Endothelial cell of umbilical vein (primary cell): ENCODE measurements around the gene GALNT2. TPM values are rescaled to one million over a fixed set of nuclear protein-coding genes. Genes with fewer than 3 reads are reported as not detected.

Source experiments
- BruUV-seq: library from RNA; stranded (reverse); fragments of 400-500 nt; replicated peaks from 2 replicates; lab custom pipeline; 2021; lab: Mats Ljungman, UMichigan
- CTCF ChIA-PET: fragments of 300-600, 350-600 bp; sonication (Branson Sonifier 250); formaldehyde crosslinking; loops from one replicate; lab custom pipeline; 2021; ENCODE audit warnings: antibody characterized with exemption, inconsistent platforms; lab: Charles Lee
- POLR2A ChIA-PET: fragments of 300-600, 350-600 bp; sonication (Branson Sonifier 250); formaldehyde crosslinking; loops from one replicate; lab custom pipeline; 2021; ENCODE audit warnings: antibody characterized with exemption, inconsistent platforms; lab: Charles Lee
- DNase-seq: peaks from one replicate; pipeline ENCODE4 v3.0.0-alpha.2; 2011; ENCODE audit warnings: low read depth, low spot score
- FAIRE-seq: peaks from 2 replicates; lab custom pipeline; 2011; peaks lifted over from hg19 to GRCh38; lab: Jason Lieb, UNC
- H2AFZ ChIP-seq: 2 replicates; pipeline ENCODE4 v1.6.0; 2012; ENCODE audit warnings: low read depth, low read length, control low read depth, inconsistent platforms
- H3K27ac ChIP-seq: 2 replicates; pipeline ENCODE4 v1.5.1; 2011; ENCODE audit warnings: low read depth, mild to moderate bottlenecking, control low read depth, low read length, moderate library complexity; ENCODE audit not compliant: insufficient read depth
- H3K27me3 ChIP-seq, 2 experiments: 2 replicates each; pipeline versions ENCODE4 v1.6.0 to v1.6.1; 2011; ENCODE audit warnings: low read length in 2 of 2, mixed read lengths in 1 of 2; ENCODE audit not compliant: control insufficient read depth in 2 of 2, insufficient read depth in 2 of 2
- H3K36me3 ChIP-seq, 2 experiments: 2 replicates in 1 of 2; 3 replicates in 1 of 2; pipeline ENCODE4 v1.5.1; 2011; ENCODE audit warnings: low read length in 2 of 2, mild to moderate bottlenecking in 1 of 2, moderate library complexity in 1 of 2; ENCODE audit not compliant: control insufficient read depth in 2 of 2, insufficient read depth in 2 of 2; ENCODE audit errors: extremely low read depth in 1 of 2
- H3K4me1 ChIP-seq: 3 replicates; pipeline ENCODE4 v1.5.1; 2011; ENCODE audit warnings: mild to moderate bottlenecking, low read length; ENCODE audit not compliant: control insufficient read depth, insufficient read depth; ENCODE audit errors: extremely low read depth
- H3K4me2 ChIP-seq: 2 replicates; pipeline ENCODE4 v1.6.1; 2011; ENCODE audit warnings: low read length, control low read depth, mixed read lengths; ENCODE audit not compliant: insufficient read depth
- H3K4me3 ChIP-seq, 3 experiments: fragments of 200-600 bp in 1 of 3; sonication (generic), shearing (Covaris generic) in 1 of 3; replicated peaks in 1 of 3; 2 replicates each; pipeline ENCODE4 v1.5.1; 2011 to 2016; ENCODE audit warnings: control low read depth in 3 of 3, low read length in 3 of 3, mild to moderate bottlenecking in 2 of 3, inconsistent platforms in 1 of 3, low read depth in 1 of 3, moderate library complexity in 1 of 3; ENCODE audit not compliant: insufficient read depth in 1 of 3
- H3K79me2 ChIP-seq: 2 replicates; pipeline ENCODE4 v1.6.0; 2012; ENCODE audit warnings: low read length, inconsistent platforms; ENCODE audit not compliant: control insufficient read depth, insufficient read depth
- H3K9ac ChIP-seq: replicated peaks from 2 replicates; pipeline ENCODE3; 2011; ENCODE audit warnings: low read length, control low read depth; ENCODE audit not compliant: insufficient read depth; ENCODE audit errors: extremely low read depth
- H3K9me1 ChIP-seq: replicated peaks from 3 replicates; pipeline ENCODE4 v1.6.0; 2011; ENCODE audit warnings: mild to moderate bottlenecking, low read length; ENCODE audit not compliant: control insufficient read depth, insufficient read depth; ENCODE audit errors: extremely low read depth
- H3K9me3 ChIP-seq: replicated peaks from 2 replicates; pipeline ENCODE4 v1.5.1; 2012; ENCODE audit warnings: low read length, inconsistent platforms; ENCODE audit not compliant: control insufficient read depth, insufficient read depth
- H4K20me1 ChIP-seq: replicated peaks from 2 replicates; pipeline ENCODE3; 2011; ENCODE audit warnings: mild to moderate bottlenecking, low read length; ENCODE audit not compliant: control insufficient read depth, insufficient read depth; ENCODE audit errors: extremely low read depth
- CTCF ChIP-seq, 2 donors: IDR thresholded peaks; 1 replicate in 1 of 2; 2 replicates in 1 of 2; pipeline ENCODE4 v1.5.1; 2011; ENCODE audit warnings: low read length in 2 of 2, mild to moderate bottlenecking in 2 of 2, moderate library complexity in 2 of 2, control low read depth in 1 of 2, inconsistent platforms in 1 of 2, low read depth in 1 of 2; ENCODE audit not compliant: insufficient read depth in 1 of 2; ENCODE audit errors: extremely low read depth in 1 of 2
- EZH2 ChIP-seq: IDR thresholded peaks from 2 replicates; pipeline ENCODE4 v1.6.1; 2012; ENCODE audit warnings: borderline replicate concordance, low read depth, mild to moderate bottlenecking, moderate library complexity, low read length, inconsistent platforms; ENCODE audit not compliant: severe bottlenecking
- FOS ChIP-seq: IDR thresholded peaks from 2 replicates; pipeline ENCODE4 v1.6.1; 2011; ENCODE audit warnings: mild to moderate bottlenecking, low read length, moderate library complexity, borderline replicate concordance; ENCODE audit not compliant: insufficient read depth
- GATA2 ChIP-seq: IDR thresholded peaks from 2 replicates; pipeline ENCODE4 v1.7.0; 2011; ENCODE audit warnings: low read depth, mild to moderate bottlenecking, moderate library complexity, mixed read lengths, low read length; ENCODE audit not compliant: insufficient read length, insufficient read depth
- JUN ChIP-seq: IDR thresholded peaks from 2 replicates; pipeline ENCODE4 v1.6.1; 2011; ENCODE audit warnings: borderline replicate concordance, low read depth; ENCODE audit not compliant: insufficient read length, insufficient read depth
- MAX ChIP-seq: IDR thresholded peaks from 2 replicates; pipeline ENCODE4 v1.6.1; 2011; ENCODE audit not compliant: insufficient read depth, insufficient read length
- MYC ChIP-seq: IDR thresholded peaks from one replicate; pipeline ENCODE4 v1.6.1; 2011; ENCODE audit warnings: mild to moderate bottlenecking, low read depth, low read length
- POLR2A ChIP-seq: IDR thresholded peaks from 2 replicates; pipeline ENCODE4 v1.6.1; 2012; ENCODE audit warnings: low read depth, mild to moderate bottlenecking, control low read depth, low read length
- POLR2AphosphoS5 ChIP-seq: IDR thresholded peaks from 2 replicates; pipeline ENCODE4 v1.6.1; 2012; ENCODE audit warnings: low read depth, mild to moderate bottlenecking, control low read depth, low read length, moderate library complexity; ENCODE audit not compliant: insufficient read depth
- dilution Hi-C: fragments of 300-500 bp; cut with MboI; formaldehyde crosslinking; loops from one replicate; pipeline ENCODE4 v1.15.0; 2019; ENCODE audit warnings: low sequenced_read_pairs; ENCODE audit not compliant: extremely low pct_ligation_motif_present
- intact Hi-C: fragments of 100-400 bp; cut with micrococcal nuclease; formaldehyde crosslinking; loops from one replicate; pipeline ENCODE4 v1.10.0; 2022
- polyA plus RNA-seq, 4 experiments: library from polyadenylated mRNA; depleted of rRNA in 3 of 4; stranded (reverse) in 3 of 4; unstranded in 1 of 4; fragments of >200 nt; gene quantifications; 2 replicates each; pipeline versions ENCODE4 v1.2.1 to v1.2.3, GENCODE V29; 2011 to 2012; ENCODE audit warnings: missing spikeins in 1 of 4
- total RNA-seq: library from RNA; stranded (reverse); gene quantifications from 2 replicates; pipeline ENCODE4 v1.2.3, GENCODE V29; 2021

GALNT2 gene
- total and polyA plus RNA-seq, 2 donors (not counting 3 experiments of a cell fraction or from before 2014, with no cell fraction given), result 56.3 to 77.5 TPM

GRCh38 chr1:230215529-230215928 is 148.5 kb downstream of the GALNT2 start:
- dilution Hi-C loops (no loop called here), intact Hi-C loops (loop anchor here (1.0 to 2.0 kb wide), 7 partner anchors 48 to 554 kb away; partner anchors contain the start of gene GALNT2)
- H4K20me1 ChIP-seq, result no peaks in the 10 kb centered on the region
- DNase-seq, result no peak
- no peak for TF ChIP-seq POLR2A
- no peak for TF ChIP-seq MYC
- no peak for TF ChIP-seq EZH2
- TF ChIP-seq FOS, result no peak
- no peak for TF ChIP-seq GATA2
- no peak for TF ChIP-seq POLR2AphosphoS5
- no peak for TF ChIP-seq MAX
- no peak for TF ChIP-seq JUN
- no peak for TF ChIP-seq CTCF (IDR thresholded peaks at IDR 0.05; ENCODE audit: extremely low read depth in 1 of 2, insufficient read depth in 1 of 2, low read depth in 1 of 2, low read length in 2 of 2)
- H3K9ac ChIP-seq, result no peak overlapping the region
- H3K36me3 ChIP-seq, result no peaks in the 10 kb centered on the region
- FAIRE-seq, result no peak
- ChIA-PET CTCF (interaction anchor here (0.6 to 3.6 kb wide), 41 partner anchors 10 to 701 kb away, joined by 3 to 41 read pairs (median 4); partner anchors contain the start of genes ABCB10, GALNT2, TAF5L and URB2), POLR2A (interaction anchor here (1.1 kb wide), 1 partner anchor 554 kb away, joined by 3 read pairs; no protein-coding TSS in a partner anchor)
- H3K79me2 ChIP-seq, result peaks cover 5% of the 10 kb centered on the region
- H3K4me3 ChIP-seq, result no peak overlapping the region
- no peak overlapping the region for H3K27ac ChIP-seq
- peaks cover 22% of the 10 kb centered on the region for H3K4me1 ChIP-seq
- H3K9me3 ChIP-seq, result no peaks in the 10 kb centered on the region
- no peak overlapping the region for H2AFZ ChIP-seq
- no TSS peak for BruUV-seq
- no peaks in the 10 kb centered on the region for H3K27me3 ChIP-seq
- H3K9me1 ChIP-seq, result no peaks in the 10 kb centered on the region
- H3K4me2 ChIP-seq, result no peak overlapping the region
